NB4 (cell line): ENCODE results near the gene GULP1.

ENCODE experiments used
- DNase-seq: peaks from one replicate; pipeline ENCODE4 v3.0.0; 2010; ENCODE audit warnings: low read depth
- H3K4me3 ChIP-seq: one replicate; pipeline ENCODE4 v1.5.1; 2011; ENCODE audit warnings: mild to moderate bottlenecking, low read depth, low read length, moderate library complexity
- MAX ChIP-seq: IDR thresholded peaks from 2 replicates; pipeline ENCODE4 v1.6.1; 2011; ENCODE audit warnings: low read depth, low read length
- MYC ChIP-seq: IDR thresholded peaks from 2 replicates; pipeline ENCODE4 v1.6.1; 2011; ENCODE audit warnings: low read depth, low read length
- POLR2A ChIP-seq: IDR thresholded peaks from 2 replicates; pipeline ENCODE4 v1.6.1; 2011; ENCODE audit warnings: mild to moderate bottlenecking; ENCODE audit not compliant: insufficient read length; ENCODE audit errors: extremely low read depth
- TF ChIP-seq, protein P1 (sequence below): IDR thresholded peaks from one replicate; pipeline ENCODE4 v1.5.1; 2012; ENCODE audit warnings: low read depth, low read length

Gene GULP1

GRCh38 chr2:188303363-188304031, 11.8 kb downstream of the GULP1 start:
- no peak for TF ChIP-seq MAX
- no peak for DNase-seq
- H3K4me3 ChIP-seq: no peak overlapping the region

GRCh38 chr2:188305271-188305670, 13.6 kb downstream of the GULP1 start:
- H3K4me3 ChIP-seq: no peak overlapping the region
- TF ChIP-seq, protein P1, sequence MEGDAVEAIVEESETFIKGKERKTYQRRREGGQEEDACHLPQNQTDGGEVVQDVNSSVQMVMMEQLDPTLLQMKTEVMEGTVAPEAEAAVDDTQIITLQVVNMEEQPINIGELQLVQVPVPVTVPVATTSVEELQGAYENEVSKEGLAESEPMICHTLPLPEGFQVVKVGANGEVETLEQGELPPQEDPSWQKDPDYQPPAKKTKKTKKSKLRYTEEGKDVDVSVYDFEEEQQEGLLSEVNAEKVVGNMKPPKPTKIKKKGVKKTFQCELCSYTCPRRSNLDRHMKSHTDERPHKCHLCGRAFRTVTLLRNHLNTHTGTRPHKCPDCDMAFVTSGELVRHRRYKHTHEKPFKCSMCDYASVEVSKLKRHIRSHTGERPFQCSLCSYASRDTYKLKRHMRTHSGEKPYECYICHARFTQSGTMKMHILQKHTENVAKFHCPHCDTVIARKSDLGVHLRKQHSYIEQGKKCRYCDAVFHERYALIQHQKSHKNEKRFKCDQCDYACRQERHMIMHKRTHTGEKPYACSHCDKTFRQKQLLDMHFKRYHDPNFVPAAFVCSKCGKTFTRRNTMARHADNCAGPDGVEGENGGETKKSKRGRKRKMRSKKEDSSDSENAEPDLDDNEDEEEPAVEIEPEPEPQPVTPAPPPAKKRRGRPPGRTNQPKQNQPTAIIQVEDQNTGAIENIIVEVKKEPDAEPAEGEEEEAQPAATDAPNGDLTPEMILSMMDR: no peak
- TF ChIP-seq MAX: no peak
- TF ChIP-seq POLR2A: no peak
- no peak for TF ChIP-seq MYC
- no peak for DNase-seq

DNA sequence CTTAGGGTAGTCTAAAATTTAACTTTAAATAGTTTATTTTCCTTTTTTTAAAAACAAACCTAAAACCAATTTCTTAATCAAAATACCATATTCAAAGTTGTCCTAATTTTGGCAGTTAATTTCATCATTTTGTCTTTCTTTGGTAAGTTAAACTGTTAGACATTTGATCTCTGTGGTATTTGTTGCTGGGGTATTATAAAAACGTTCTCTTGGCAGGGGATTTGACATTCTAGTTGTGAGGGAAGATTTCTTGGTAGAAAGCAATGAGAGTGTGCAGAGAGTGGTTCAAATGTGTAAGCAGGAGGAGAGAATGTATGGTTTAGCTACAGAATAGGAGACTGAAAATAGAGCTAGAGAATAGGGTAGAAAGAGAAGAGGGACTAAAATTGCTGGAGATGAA, 14.6 kb downstream of the GULP1 start:
- DNase-seq: no peak
- H3K4me3 ChIP-seq: no peak overlapping the region
- no peak for TF ChIP-seq POLR2A
- no peak for TF ChIP-seq MAX
- TF ChIP-seq, protein P1: no peak

- TF ChIP-seq MYC (no peak), POLR2A (no peak), MAX (no peak)
- TF ChIP-seq, protein P1: no peak
- no peak for DNase-seq
Measured at GRCh38 chr2:188307850-188308283, 16.2 kb downstream of the GULP1 start.

GRCh38 chr2:188308483-188308882, 16.8 kb downstream of the GULP1 start:
- no peak overlapping the region for H3K4me3 ChIP-seq
- TF ChIP-seq MYC: no peak
- TF ChIP-seq, protein P1: no peak
- no peak for TF ChIP-seq MAX
- TF ChIP-seq POLR2A: no peak
- no peak for DNase-seq

More at GRCh38 chr2:188307850-188308283, 16.2 kb downstream of the GULP1 start:
- no peak overlapping the region for H3K4me3 ChIP-seq

DNA sequence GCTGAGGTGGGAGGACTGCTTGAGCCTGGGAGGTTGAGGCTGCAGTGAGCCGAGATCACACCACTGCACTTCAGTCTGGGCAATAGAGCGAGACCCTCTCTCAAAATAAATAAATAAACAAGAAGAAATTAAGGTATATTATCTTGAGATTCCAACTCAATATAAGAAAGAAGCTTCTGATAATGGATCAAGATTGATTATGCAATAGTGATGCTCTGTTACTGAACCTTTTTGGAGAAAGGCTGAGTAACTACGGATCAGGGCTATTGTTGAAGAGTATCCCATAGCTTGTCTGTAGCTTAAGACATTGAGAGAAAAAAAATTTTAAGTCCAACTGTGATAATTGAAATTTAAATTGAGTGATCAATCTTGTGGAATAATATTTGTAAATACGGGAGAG, 17.7 kb downstream of the GULP1 start:
- DNase-seq: no peak
- H3K4me3 ChIP-seq: no peak overlapping the region
- no peak for TF ChIP-seq MAX
- TF ChIP-seq, protein P1: no peak
- TF ChIP-seq MYC: no peak
- TF ChIP-seq POLR2A: no peak
